NB4 (cell line): Measurements from ENCODE around the gene HAGHL.

Experiments
- DNase-seq: peaks from one replicate; pipeline ENCODE4 v3.0.0; 2010; ENCODE audit warnings: low read depth
- H3K4me3 ChIP-seq: one replicate; pipeline ENCODE4 v1.5.1; 2011; ENCODE audit warnings: mild to moderate bottlenecking, low read depth, low read length, moderate library complexity
- CTCF ChIP-seq: IDR thresholded peaks from one replicate; pipeline ENCODE4 v1.5.1; 2012; ENCODE audit warnings: low read depth, low read length
- MYC ChIP-seq: IDR thresholded peaks from 2 replicates; pipeline ENCODE4 v1.6.1; 2011; ENCODE audit warnings: low read depth, low read length
- POLR2A ChIP-seq: IDR thresholded peaks from 2 replicates; pipeline ENCODE4 v1.6.1; 2011; ENCODE audit warnings: mild to moderate bottlenecking; ENCODE audit not compliant: insufficient read length; ENCODE audit errors: extremely low read depth
- TF ChIP-seq, protein P1 (sequence below): IDR thresholded peaks from 2 replicates; pipeline ENCODE4 v1.6.1; 2011; ENCODE audit warnings: low read depth, low read length

The HAGHL gene

GRCh38 chr16:715477-716199, 11.3 kb upstream of the HAGHL start:
- TF ChIP-seq, protein P1, sequence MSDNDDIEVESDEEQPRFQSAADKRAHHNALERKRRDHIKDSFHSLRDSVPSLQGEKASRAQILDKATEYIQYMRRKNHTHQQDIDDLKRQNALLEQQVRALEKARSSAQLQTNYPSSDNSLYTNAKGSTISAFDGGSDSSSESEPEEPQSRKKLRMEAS = peak; percentile 56; the same call in 1 of the 2 replicates
- peak; percentile 55; the same call in 1 of the 2 replicates for TF ChIP-seq MYC
- TF ChIP-seq CTCF = no peak
- H3K4me3 ChIP-seq = no peak overlapping the region
- peak; percentile 51 for DNase-seq

GRCh38 chr16:716200-716568, 10.7 kb upstream of the HAGHL start:
- TF ChIP-seq, protein P1 = no peak
- no peak for TF ChIP-seq MYC
- no peak for TF ChIP-seq CTCF
- no peak for TF ChIP-seq POLR2A
- no peak overlapping the region for H3K4me3 ChIP-seq
- no peak for DNase-seq

DNA sequence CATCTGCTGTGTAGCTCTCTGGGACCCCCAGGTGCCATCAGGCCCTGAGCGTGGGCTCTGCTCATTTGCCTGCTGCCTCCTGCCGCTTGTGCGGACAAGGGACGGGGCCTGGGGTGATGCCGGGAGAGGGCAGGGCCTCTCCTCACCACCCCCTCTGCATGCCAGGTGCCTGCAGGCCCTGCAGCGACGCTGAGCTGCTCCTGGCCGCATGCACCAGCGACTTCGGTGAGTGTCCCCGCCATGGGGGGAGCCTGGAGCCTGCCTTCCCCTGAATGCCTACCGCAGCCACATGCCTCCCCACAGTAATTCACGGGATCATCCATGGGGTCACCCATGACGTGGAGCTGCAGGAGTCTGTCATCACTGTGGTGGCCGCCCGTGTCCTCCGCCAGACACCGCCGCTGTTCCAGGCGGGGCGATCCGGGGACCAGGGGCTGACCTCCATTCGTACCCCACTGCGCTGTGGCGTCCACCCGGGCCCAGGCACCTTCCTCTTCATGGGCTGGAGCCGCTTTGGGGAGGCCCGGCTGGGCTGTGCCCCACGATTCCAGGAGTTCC, 10.1 kb upstream of the HAGHL start:
- no peak overlapping the region for H3K4me3 ChIP-seq
- TF ChIP-seq POLR2A = no peak
- TF ChIP-seq, protein P1 = no peak
- no peak for DNase-seq

DNA sequence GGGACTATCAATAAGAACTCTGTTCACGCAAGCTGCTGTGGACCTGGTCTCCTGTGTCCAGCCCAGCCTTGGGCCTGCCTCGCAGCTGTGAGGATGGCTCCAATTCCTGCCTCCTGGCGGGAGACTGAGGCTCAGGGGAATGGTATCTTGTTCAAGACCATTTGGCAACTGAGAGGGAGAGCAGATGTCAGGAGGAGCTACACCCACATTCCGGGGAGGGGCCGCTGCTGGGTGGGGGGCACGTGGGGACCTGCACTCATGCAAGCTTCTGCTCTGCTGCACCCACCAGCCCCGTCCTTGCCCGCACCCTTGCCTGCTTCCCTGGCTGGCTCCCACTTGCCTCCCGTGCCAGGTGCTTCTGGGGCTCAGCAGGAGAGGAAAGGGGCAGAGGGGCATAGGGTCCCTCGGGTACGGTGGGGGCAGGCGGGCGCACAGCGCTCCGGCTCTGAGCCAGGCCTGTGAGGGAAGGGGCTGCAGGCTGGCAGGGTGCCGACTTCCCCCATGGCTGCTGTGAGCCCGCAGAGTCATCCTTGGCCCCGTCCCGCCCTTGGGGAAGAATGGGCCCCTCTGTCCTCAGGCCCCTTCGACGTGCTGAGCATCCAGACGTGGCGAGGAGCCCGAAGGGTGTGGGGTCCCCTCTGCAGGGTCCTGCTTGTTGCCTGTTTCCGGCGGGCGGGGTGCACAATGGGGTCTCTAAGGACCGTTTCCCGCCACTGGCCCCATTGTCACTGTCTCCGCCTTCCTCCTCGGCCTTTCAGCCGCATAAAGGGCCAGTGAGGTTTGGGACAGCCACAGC, 9.3 kb upstream of the HAGHL start:
- TF ChIP-seq POLR2A = no peak
- TF ChIP-seq CTCF = no peak
- TF ChIP-seq MYC = no peak
- TF ChIP-seq, protein P1 = no peak
- DNase-seq = no peak
- no peak overlapping the region for H3K4me3 ChIP-seq

- no peak for DNase-seq
- H3K4me3 ChIP-seq = no peak overlapping the region
- TF ChIP-seq MYC (no peak), POLR2A (no peak)
- TF ChIP-seq, protein P1 = no peak
Measured at GRCh38 chr16:718389-718788, 8.5 kb upstream of the HAGHL start.

DNA sequence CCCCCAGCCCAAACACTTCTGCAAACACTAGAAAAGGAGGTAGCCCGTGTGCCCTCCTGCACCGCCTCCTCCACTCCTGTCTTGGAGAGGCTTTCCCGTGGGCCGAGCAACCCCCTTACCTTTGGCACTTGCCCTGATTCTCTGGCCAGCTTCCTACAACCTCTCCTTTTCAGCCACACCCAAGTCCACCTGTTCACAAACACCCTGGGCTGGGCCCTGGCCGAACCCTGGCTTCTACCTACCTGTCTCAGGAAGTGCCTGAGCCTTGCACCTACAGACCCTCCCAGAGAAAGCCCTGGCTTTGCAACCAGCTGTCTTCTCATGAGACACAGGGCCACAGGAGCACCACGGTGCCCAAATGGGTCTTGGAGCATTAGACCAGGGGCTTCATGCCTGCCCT, 8.0 kb upstream of the HAGHL start:
- no peak for DNase-seq
- no peak for TF ChIP-seq CTCF
- no peak for TF ChIP-seq MYC
- TF ChIP-seq, protein P1 = no peak
- no peak for TF ChIP-seq POLR2A
- no peak overlapping the region for H3K4me3 ChIP-seq
